Nephron (organoid): ENCODE results near the gene COX14.

Experiments used
- H3K27ac Mint-ChIP-seq, 3 experiments: 2 replicates each; pipeline ENCODE4 v1.8.0; 2020; ENCODE audit warnings: mixed read lengths in 3 of 3, mild to moderate bottlenecking in 2 of 3, moderate library complexity in 1 of 3
- H3K27me3 Mint-ChIP-seq: 2 replicates; pipeline ENCODE4 v1.8.0; 2021; ENCODE audit warnings: low read depth, mild to moderate bottlenecking, moderate library complexity, mixed read lengths
- H3K36me3 Mint-ChIP-seq: 2 replicates; pipeline ENCODE4 v1.8.0; 2020; ENCODE audit warnings: low read depth, mixed read lengths
- H3K4me1 Mint-ChIP-seq: 2 replicates; pipeline ENCODE4 v1.8.0; 2020; ENCODE audit warnings: mixed read lengths
- H3K4me3 Mint-ChIP-seq, 3 experiments: 2 replicates each; pipeline ENCODE4 v1.8.0; 2020; ENCODE audit warnings: mild to moderate bottlenecking in 3 of 3, mixed read lengths in 3 of 3, moderate library complexity in 2 of 3
- H3K9me3 Mint-ChIP-seq: 2 replicates; pipeline ENCODE4 v1.8.0; 2020; ENCODE audit warnings: mixed read lengths
- CTCF ChIP-seq, 3 experiments: fragments of 200-600 bp; sonication (generic); IDR thresholded peaks; one replicate each; pipeline ENCODE4 v1.5.0; 2021; ENCODE audit warnings: antibody characterized with exemption in 3 of 3; ENCODE audit not compliant: unreplicated experiment in 3 of 3

The COX14 gene

GRCh38 chr12:50111395-50111692 lies 692 bp upstream of the COX14 start:
- H3K4me3 Mint-ChIP-seq, result peak overlapping the region; percentile 96 to 98 (median 98)
- peak overlapping the region; percentile 86 to 98 (median 93) for H3K27ac Mint-ChIP-seq
- H3K9me3 Mint-ChIP-seq, result no peaks in the 10 kb centered on the region
- H3K27me3 Mint-ChIP-seq, result no peaks in the 10 kb centered on the region
- no peak for TF ChIP-seq CTCF (IDR thresholded peaks at IDR 0.05; ENCODE audit: unreplicated experiment in 3 of 3)
- peaks cover 6% of the 10 kb centered on the region for H3K36me3 Mint-ChIP-seq
- H3K4me1 Mint-ChIP-seq, result peaks cover 38% of the 10 kb centered on the region

- Mint-ChIP-seq H3K4me1 (peaks cover 43% of the 10 kb centered on the region), H3K9me3 (no peaks in the 10 kb centered on the region), H3K27me3 (no peaks in the 10 kb centered on the region), H3K36me3 (peaks cover 9% of the 10 kb centered on the region), H3K4me3 (peak overlapping the region; percentile 96 to 98 (median 98)), H3K27ac (peak overlapping the region; percentile 86 to 98 (median 93))
- TF ChIP-seq CTCF (IDR thresholded peaks at IDR 0.05; ENCODE audit: unreplicated experiment in 3 of 3), result no peak
Observed at GRCh38 chr12:50112456-50113218, 601 bp downstream of the COX14 start.

- no peak for TF ChIP-seq CTCF (IDR thresholded peaks at IDR 0.05; ENCODE audit: unreplicated experiment in 3 of 3)
- Mint-ChIP-seq H3K9me3 (no peaks in the 10 kb centered on the region), H3K27me3 (no peaks in the 10 kb centered on the region), H3K36me3 (peaks cover 19% of the 10 kb centered on the region), H3K27ac (no peak overlapping the region), H3K4me3 (peak overlapping the region; percentile 44 to 54 (median 52)), H3K4me1 (peaks cover 15% of the 10 kb centered on the region)
Observed at GRCh38 chr12:50117057-50117622, 5.1 kb downstream of the COX14 start.

- H3K36me3 Mint-ChIP-seq, result peaks cover 31% of the 10 kb centered on the region
- no peak for TF ChIP-seq CTCF (IDR thresholded peaks at IDR 0.05; ENCODE audit: unreplicated experiment in 3 of 3)
- H3K4me1 Mint-ChIP-seq, result peaks cover 13% of the 10 kb centered on the region
- H3K27me3 Mint-ChIP-seq, result no peaks in the 10 kb centered on the region
- H3K9me3 Mint-ChIP-seq, result no peaks in the 10 kb centered on the region
- H3K27ac Mint-ChIP-seq, result no peak overlapping the region
- H3K4me3 Mint-ChIP-seq, result no peak overlapping the region
Observed at GRCh38 chr12:50119387-50119786, 7.4 kb downstream of the COX14 start.

- H3K4me3 Mint-ChIP-seq, result no peak overlapping the region
- no peaks in the 10 kb centered on the region for H3K27me3 Mint-ChIP-seq
- peaks cover 9% of the 10 kb centered on the region for H3K4me1 Mint-ChIP-seq
- TF ChIP-seq CTCF (IDR thresholded peaks at IDR 0.05; ENCODE audit: unreplicated experiment in 3 of 3), result no peak
- no peaks in the 10 kb centered on the region for H3K9me3 Mint-ChIP-seq
- peaks cover 35% of the 10 kb centered on the region for H3K36me3 Mint-ChIP-seq
- H3K27ac Mint-ChIP-seq, result no peak overlapping the region
Observed at GRCh38 chr12:50120521-50120920, 8.5 kb downstream of the COX14 start.

- H3K9me3 Mint-ChIP-seq, result no peaks in the 10 kb centered on the region
- no peak for TF ChIP-seq CTCF (IDR thresholded peaks at IDR 0.05; ENCODE audit: unreplicated experiment in 3 of 3)
- H3K36me3 Mint-ChIP-seq, result peaks cover 32% of the 10 kb centered on the region
- no peaks in the 10 kb centered on the region for H3K27me3 Mint-ChIP-seq
- peaks cover 5% of the 10 kb centered on the region for H3K4me1 Mint-ChIP-seq
- H3K27ac Mint-ChIP-seq, result no peak overlapping the region
- no peak overlapping the region for H3K4me3 Mint-ChIP-seq
Observed at GRCh38 chr12:50120953-50121352, 8.9 kb downstream of the COX14 start.
